Neuronal stem cell (in vitro differentiated cells): ENCODE results near the gene SH3PXD2A.

Experiments used
- DNase-seq: peaks from one replicate; pipeline ENCODE4 v3.0.0-alpha.2; 2013; ENCODE audit warnings: low spot score
- H2AFZ ChIP-seq: one replicate; pipeline ENCODE4 v1.6.1; 2013; ENCODE audit warnings: mild to moderate bottlenecking, low read length, inconsistent platforms
- H2AK5ac ChIP-seq: 2 replicates; pipeline ENCODE4 v1.6.1; 2013; ENCODE audit warnings: low read depth, mild to moderate bottlenecking, inconsistent platforms, low read length, moderate library complexity, mixed read lengths
- H2BK120ac ChIP-seq: 2 replicates; pipeline ENCODE4 v1.6.1; 2013; ENCODE audit warnings: low read depth, mild to moderate bottlenecking, inconsistent platforms, low read length, moderate library complexity, mixed read lengths
- H2BK12ac ChIP-seq: one replicate; pipeline ENCODE4 v1.6.1; 2013; ENCODE audit warnings: low read length, inconsistent platforms
- H2BK15ac ChIP-seq: 2 replicates; pipeline ENCODE4 v1.6.1; 2013; ENCODE audit warnings: mild to moderate bottlenecking, low read length, inconsistent platforms, mixed read lengths
- H2BK5ac ChIP-seq: one replicate; pipeline ENCODE4 v1.6.1; 2013; ENCODE audit warnings: inconsistent platforms, mild to moderate bottlenecking, low read length, moderate library complexity
- H3K14ac ChIP-seq: one replicate; pipeline ENCODE4 v1.6.1; 2013; ENCODE audit warnings: low read length, inconsistent platforms
- H3K18ac ChIP-seq: 2 replicates; pipeline ENCODE4 v1.6.1; 2013; ENCODE audit warnings: low read length, inconsistent platforms
- H3K23ac ChIP-seq: 2 replicates; pipeline ENCODE4 v1.6.1; 2013; ENCODE audit warnings: low read depth, mild to moderate bottlenecking, mixed read lengths, low read length, inconsistent platforms; ENCODE audit not compliant: poor library complexity
- H3K27ac ChIP-seq: replicated peaks from 3 replicates; pipeline ENCODE4 v1.5.1; 2013; ENCODE audit warnings: low read length, inconsistent platforms
- H3K27me3 ChIP-seq, 3 experiments: 2 replicates each; pipeline ENCODE4 v1.6.1; 2013; ENCODE audit warnings: low read length in 3 of 3, mild to moderate bottlenecking in 2 of 3, inconsistent platforms in 1 of 3, low read depth in 1 of 3, mixed read lengths in 1 of 3, moderate library complexity in 1 of 3; ENCODE audit not compliant: control insufficient read depth in 3 of 3, insufficient read depth in 3 of 3
- H3K36me3 ChIP-seq, 2 donors: replicated peaks in 1 of 2; 2 replicates each; pipeline ENCODE4 v1.6.1; 2013; ENCODE audit warnings: low read length in 2 of 2; ENCODE audit not compliant: control insufficient read depth in 2 of 2, insufficient read depth in 2 of 2
- H3K4ac ChIP-seq: 2 replicates; pipeline ENCODE4 v1.6.1; 2013; ENCODE audit warnings: inconsistent platforms, mild to moderate bottlenecking, low read length, moderate library complexity
- H3K4me1 ChIP-seq, 2 donors: 1 replicate in 1 of 2; 2 replicates in 1 of 2; pipeline ENCODE4 v1.6.1; 2013; ENCODE audit warnings: low read length in 2 of 2, low read depth in 1 of 2; ENCODE audit not compliant: control insufficient read depth in 2 of 2, insufficient read depth in 1 of 2
- H3K4me2 ChIP-seq: one replicate; pipeline ENCODE4 v1.6.1; 2013; ENCODE audit warnings: mild to moderate bottlenecking, low read length, inconsistent platforms; ENCODE audit not compliant: insufficient read depth, poor library complexity, severe bottlenecking
- H3K4me3 ChIP-seq, 2 donors: 2 replicates each; pipeline ENCODE4 v1.5.1; 2013; ENCODE audit warnings: low read length in 2 of 2, mild to moderate bottlenecking in 2 of 2, inconsistent platforms in 1 of 2, moderate library complexity in 1 of 2
- H3K79me1 ChIP-seq: one replicate; pipeline ENCODE4 v1.6.1; 2013; ENCODE audit warnings: low read depth, mild to moderate bottlenecking, inconsistent platforms, low read length, moderate library complexity
- H3K9ac ChIP-seq: one replicate; pipeline ENCODE4 v1.6.1; 2013; ENCODE audit warnings: mild to moderate bottlenecking, low read depth, low read length, inconsistent platforms; ENCODE audit not compliant: poor library complexity
- H3K9me3 ChIP-seq, 2 donors: replicated peaks in 1 of 2; 2 replicates each; pipeline versions ENCODE3 to v1.6.1; 2013; ENCODE audit warnings: low read length in 2 of 2, mild to moderate bottlenecking in 2 of 2, inconsistent platforms in 1 of 2, low read depth in 1 of 2, mixed read lengths in 1 of 2, moderate library complexity in 1 of 2; ENCODE audit not compliant: control insufficient read depth in 2 of 2, insufficient read depth in 1 of 2
- H4K8ac ChIP-seq: one replicate; pipeline ENCODE4 v1.6.1; 2013; ENCODE audit warnings: low read depth, mild to moderate bottlenecking, inconsistent platforms, low read length, moderate library complexity
- H4K91ac ChIP-seq: one replicate; pipeline ENCODE4 v1.6.1; 2013; ENCODE audit warnings: low read length, low read depth, mild to moderate bottlenecking, inconsistent platforms; ENCODE audit not compliant: poor library complexity
- WGBS, 2 donors: extraction: QIAGEN DNeasy Blood & Tissue Kit; methylation state at CpG; one replicate each; pipeline ENCODE4 v1.1.7; 2013; ENCODE audit warnings: missing lambda C conversion rate in 2 of 2, mixed read lengths in 1 of 2; ENCODE audit not compliant: insufficient read length in 2 of 2, insufficient replicate concordance in 1 of 2; ENCODE audit errors: extremely low coverage in 2 of 2; 5-methylcytosine and 5-hydroxymethylcytosine counted together

SH3PXD2A gene

GRCh38 chr10:103792547-103792946 lies 62.8 kb downstream of the SH3PXD2A start:
- Histone ChIP-seq H3K4me1 (peaks cover 0 to 5% of the 10 kb centered on the region in 2 donors), H2BK15ac (no peak overlapping the region), H4K8ac (no peak overlapping the region), H3K36me3 (peaks cover 0 to 13% of the 10 kb centered on the region in 2 donors), H3K14ac (no peak overlapping the region), H2BK120ac (no peak overlapping the region), H3K27ac (no peak overlapping the region), H2BK5ac (no peak overlapping the region), H3K9me3 (no peaks in the 10 kb centered on the region), H3K9ac (no peak overlapping the region), H3K79me1 (no peaks in the 10 kb centered on the region), H3K4me2 (no peak overlapping the region), H3K27me3 (no peaks in the 10 kb centered on the region), H3K4me3 (no peak overlapping the region), H4K91ac (no peak overlapping the region), H2BK12ac (no peak overlapping the region), H2AFZ (no peak overlapping the region), H3K23ac (no peak overlapping the region), H3K4ac (no peak overlapping the region), H2AK5ac (no peak overlapping the region), H3K18ac (no peak overlapping the region)
- DNase-seq = no peak
- WGBS, 2 donors = no CpG with 5 or more reads among the region's 2 CpGs

- Histone ChIP-seq H3K79me1 (no peaks in the 10 kb centered on the region), H3K18ac (no peak overlapping the region), H3K9me3 (no peaks in the 10 kb centered on the region), H2BK12ac (no peak overlapping the region), H3K23ac (no peak overlapping the region), H4K91ac (no peak overlapping the region), H3K27ac (no peak overlapping the region), H3K4me3 (no peak overlapping the region), H3K4me2 (no peak overlapping the region), H2AK5ac (no peak overlapping the region), H2BK5ac (no peak overlapping the region), H3K27me3 (no peaks in the 10 kb centered on the region), H3K4me1 (peaks cover 0 to 5% of the 10 kb centered on the region in 2 donors), H2BK15ac (no peak overlapping the region), H3K36me3 (peaks cover 0 to 13% of the 10 kb centered on the region in 2 donors), H3K4ac (no peak overlapping the region), H2BK120ac (no peak overlapping the region), H3K9ac (peak overlapping the region; percentile 30), H4K8ac (no peak overlapping the region), H3K14ac (no peak overlapping the region), H2AFZ (no peak overlapping the region)
- no CpG with 5 or more reads among the region's 3 CpGs for WGBS, 2 donors
- no peak for DNase-seq
Measured at GRCh38 chr10:103791858-103792257, 63.5 kb downstream of the SH3PXD2A start.

GRCh38 chr10:103791291-103791690 lies 64.1 kb downstream of the SH3PXD2A start:
- Histone ChIP-seq H3K9ac (no peak overlapping the region), H2BK12ac (no peak overlapping the region), H3K23ac (no peak overlapping the region), H3K27me3 (no peaks in the 10 kb centered on the region), H3K36me3 (peaks cover 0 to 13% of the 10 kb centered on the region in 2 donors), H4K91ac (no peak overlapping the region), H3K79me1 (no peaks in the 10 kb centered on the region), H3K27ac (no peak overlapping the region), H3K14ac (no peak overlapping the region), H3K9me3 (no peaks in the 10 kb centered on the region), H3K4me2 (no peak overlapping the region), H3K4me1 (peaks cover 0 to 5% of the 10 kb centered on the region in 2 donors), H2BK120ac (no peak overlapping the region), H3K4ac (no peak overlapping the region), H4K8ac (no peak overlapping the region), H2BK5ac (no peak overlapping the region), H2AK5ac (no peak overlapping the region), H3K4me3 (no peak overlapping the region), H3K18ac (no peak overlapping the region), H2AFZ (no peak overlapping the region), H2BK15ac (no peak overlapping the region)
- DNase-seq = no peak
- WGBS, 2 donors = no CpG with 5 or more reads among the region's 8 CpGs

GRCh38 chr10:103790580-103790979 lies 64.8 kb downstream of the SH3PXD2A start:
- no peak overlapping the region for H4K91ac ChIP-seq
- no peak overlapping the region for H4K8ac ChIP-seq
- H3K18ac ChIP-seq = no peak overlapping the region
- H3K79me1 ChIP-seq = no peaks in the 10 kb centered on the region
- no peak overlapping the region for H3K27ac ChIP-seq
- H2BK5ac ChIP-seq = no peak overlapping the region
- H3K23ac ChIP-seq = no peak overlapping the region
- no peaks in the 10 kb centered on the region for H3K27me3 ChIP-seq
- no peak overlapping the region for H2AK5ac ChIP-seq
- no peak overlapping the region for H2AFZ ChIP-seq
- no peaks in the 10 kb centered on the region for H3K9me3 ChIP-seq
- no CpG with 5 or more reads among the region's 5 CpGs for WGBS, 2 donors
- H3K4me3 ChIP-seq = no peak overlapping the region
- no peak overlapping the region for H3K4me2 ChIP-seq
- H3K14ac ChIP-seq = no peak overlapping the region
- no peak overlapping the region for H3K4ac ChIP-seq
- peaks cover 0 to 6% of the 10 kb centered on the region in 2 donors for H3K4me1 ChIP-seq
- no peak overlapping the region for H2BK120ac ChIP-seq
- no peak overlapping the region for H2BK12ac ChIP-seq
- DNase-seq = no peak
- no peak overlapping the region for H2BK15ac ChIP-seq
- H3K9ac ChIP-seq = no peak overlapping the region
- H3K36me3 ChIP-seq = peaks cover 0 to 13% of the 10 kb centered on the region in 2 donors
